Activated CD4-positive, alpha-beta T cell treated with anti-CD3 and anti-CD28 coated beads for 48 hours (primary cell): ENCODE measurements around the gene SLC6A4.
A peak's percentile ranks its signal among the peaks of the same experiment; 100 is the strongest.

ENCODE experiments used
- DNase-seq: peaks from one replicate; pipeline ENCODE4 v3.0.0-alpha.2; 2020

Gene SLC6A4

DNA sequence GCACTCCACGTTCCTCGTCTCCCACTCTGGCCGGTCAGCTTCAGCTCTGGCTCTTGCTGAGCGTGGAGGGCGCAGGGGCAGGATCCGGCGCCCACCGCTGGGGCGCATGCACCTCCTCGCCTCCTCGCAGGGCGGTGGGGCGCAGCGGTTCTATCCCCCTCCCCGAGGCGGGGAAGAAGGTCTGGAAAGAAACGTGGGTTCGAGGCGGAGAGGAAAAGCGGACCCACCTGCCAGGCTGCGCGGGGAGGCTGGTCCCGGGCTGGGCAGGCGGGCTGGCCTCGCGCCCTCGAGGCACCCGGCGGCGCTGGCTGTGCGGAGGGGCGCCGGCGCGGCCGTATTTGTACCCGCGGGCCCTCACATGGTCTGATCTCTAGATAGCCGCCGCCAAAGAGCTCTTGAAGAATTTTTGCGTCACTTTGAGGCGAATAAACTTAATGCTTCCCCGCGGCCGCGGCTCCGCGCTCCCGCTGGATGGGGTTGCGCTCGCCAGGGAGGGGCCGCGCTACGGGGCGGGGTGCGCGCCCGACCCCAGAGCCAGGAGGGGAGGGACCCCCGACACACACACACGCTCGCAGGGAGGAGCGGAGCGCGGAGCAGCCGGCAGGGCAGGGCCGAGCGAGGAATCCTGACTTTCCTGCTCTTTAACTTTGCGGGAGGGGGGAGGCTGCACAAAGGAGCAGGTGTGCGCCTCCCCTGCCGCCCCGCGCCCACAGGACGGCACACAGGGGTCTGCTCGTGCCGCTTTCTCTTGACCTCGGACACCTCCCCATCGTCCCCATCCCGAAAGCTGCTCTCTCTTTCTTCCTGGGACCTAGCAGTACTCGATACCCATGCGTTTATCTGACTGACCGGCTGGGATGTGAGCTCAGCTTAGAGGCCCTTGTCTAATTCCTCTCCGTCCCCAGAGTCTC is at the start of gene SLC6A4:
Gene SLC6A4 (minus strand): TSS at position 312 of the 911 bp plus-strand sequence. CDS start 13,739 bp downstream, outside the sequence.
- no peak for DNase-seq

DNA sequence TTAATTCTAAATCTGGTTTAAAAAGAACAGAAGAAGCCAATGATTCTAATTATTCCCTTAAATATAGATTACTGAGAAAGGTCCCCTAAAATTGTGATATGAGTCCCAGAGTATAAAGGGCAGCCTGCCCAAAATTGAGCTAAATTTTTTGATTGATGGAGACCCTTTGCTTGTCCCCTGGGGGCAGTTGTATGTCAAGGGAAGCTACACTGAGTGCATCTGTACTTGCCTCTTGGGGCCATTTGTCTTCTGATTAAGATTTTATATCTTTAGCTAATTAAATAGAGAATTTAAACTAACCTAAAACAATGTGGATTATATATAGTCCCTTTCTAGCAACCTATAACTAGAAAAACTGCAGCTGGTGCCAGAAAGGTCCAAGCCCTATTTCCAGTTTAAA is 43.7 kb upstream of the SLC6A4 start:
- DNase-seq = no peak

DNA sequence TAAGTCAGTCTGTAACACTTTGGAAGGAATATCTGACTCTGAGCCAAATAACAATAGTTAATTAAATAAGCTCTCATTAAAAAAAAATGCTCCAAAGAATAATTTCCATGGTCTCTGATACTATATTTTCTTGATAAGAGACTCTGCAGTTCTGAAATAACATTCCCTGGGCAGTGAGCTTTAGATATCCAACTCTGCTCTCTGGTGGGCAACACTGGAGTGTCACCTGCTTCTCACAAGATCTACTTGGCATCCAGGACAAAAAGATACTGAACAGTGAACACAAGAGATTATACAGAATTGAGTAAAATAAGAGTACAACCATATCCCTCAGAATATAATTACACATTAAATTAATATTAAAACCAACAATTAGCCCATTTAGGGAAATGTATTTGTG is 42.5 kb upstream of the SLC6A4 start:
- DNase-seq = peak; percentile 6

DNA sequence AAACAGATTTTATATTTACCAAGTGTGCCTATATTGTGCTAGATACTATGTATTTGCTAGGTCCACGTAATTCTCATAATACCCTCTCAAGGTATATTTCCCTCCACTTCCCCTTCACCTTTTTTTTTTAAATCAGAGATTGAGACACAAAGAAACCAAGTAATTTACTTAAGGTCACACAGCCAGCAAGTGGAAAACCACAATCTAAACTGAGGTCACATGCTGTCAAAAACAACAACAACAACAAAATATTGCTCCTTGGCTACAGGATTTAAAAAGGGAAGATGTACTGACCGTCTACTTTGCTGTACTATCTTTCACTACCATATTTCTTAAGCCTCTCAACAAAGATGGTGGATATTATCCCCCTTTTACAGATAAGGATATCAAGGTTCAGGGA is 40.4 kb upstream of the SLC6A4 start:
- DNase-seq = no peak

DNA sequence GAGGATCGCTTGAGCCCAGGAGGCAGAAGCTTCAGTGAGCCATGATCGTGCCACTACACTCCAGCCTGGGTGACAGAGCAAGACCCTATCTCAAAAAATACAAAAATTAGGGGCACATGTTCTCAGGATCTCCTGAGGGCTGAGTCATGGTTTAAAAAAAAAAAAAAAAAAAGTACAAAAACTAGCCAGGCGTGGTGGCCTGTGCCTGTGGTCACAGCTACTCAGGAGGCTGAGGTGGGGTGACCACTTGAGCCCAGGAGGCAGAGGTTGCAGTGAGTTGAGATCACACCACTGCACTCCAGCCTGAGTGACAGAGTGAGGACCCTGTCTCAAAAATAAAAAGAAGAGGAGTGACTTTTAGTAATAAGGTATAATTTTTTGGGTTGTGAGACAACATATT is 39.4 kb upstream of the SLC6A4 start:
- DNase-seq = no peak

DNA sequence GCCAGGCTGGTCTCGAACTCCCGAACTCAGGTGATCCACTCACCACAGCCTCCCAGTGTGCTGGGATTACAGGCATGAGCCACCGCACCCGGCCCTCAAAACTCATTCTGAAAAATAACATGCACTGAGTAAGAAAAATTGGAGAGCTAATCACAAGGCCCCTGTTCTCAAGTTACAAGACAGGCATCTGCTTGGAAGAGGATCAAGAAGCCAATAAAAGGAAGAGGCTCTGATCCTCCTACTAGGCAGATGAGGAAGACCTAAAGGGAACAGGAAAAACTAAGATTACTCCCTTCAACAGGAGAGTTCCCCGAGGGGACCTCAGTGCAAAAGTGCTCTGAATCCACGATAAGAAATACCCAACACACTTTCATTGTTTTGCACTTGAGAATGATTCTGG is 37.9 kb upstream of the SLC6A4 start:
- DNase-seq = no peak

DNA sequence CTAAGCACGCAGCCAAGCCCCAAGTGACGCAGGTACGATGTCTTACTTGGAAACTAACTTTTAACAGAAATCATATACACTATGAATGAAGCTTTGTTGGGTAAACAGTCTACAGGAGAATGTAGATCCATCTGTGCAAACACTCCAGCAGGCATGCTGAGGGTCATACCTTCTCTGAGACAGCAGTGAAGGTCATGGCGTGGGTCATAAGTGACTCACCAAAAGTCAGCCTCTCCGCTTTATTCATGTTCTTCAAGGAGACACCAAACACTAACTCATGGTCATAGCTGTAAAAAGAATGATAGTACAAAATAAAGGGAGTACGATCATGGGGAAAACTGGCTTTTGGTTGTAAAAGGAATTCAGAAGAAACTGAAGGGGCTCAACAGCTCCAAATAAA is 35.6 kb upstream of the SLC6A4 start:
- DNase-seq = no peak

DNA sequence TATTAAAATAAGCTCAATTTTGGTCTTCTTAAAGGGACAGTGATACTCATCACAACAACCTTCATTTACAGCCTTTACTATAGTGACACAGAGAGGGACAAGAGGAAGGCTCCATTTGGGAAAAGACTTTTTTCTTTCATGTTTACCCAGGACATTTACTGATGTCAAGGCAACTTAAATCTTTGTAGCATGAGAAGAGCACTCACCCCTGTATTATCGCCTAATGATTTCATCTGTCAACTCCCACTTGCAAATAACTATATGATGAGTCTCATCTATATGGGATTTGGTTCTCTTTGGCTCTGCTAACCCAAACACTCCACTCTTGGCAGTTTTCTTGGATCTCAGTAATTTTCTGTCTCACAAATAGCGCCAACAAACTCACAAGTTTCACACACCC is 32.1 kb upstream of the SLC6A4 start:
- no peak for DNase-seq

DNA sequence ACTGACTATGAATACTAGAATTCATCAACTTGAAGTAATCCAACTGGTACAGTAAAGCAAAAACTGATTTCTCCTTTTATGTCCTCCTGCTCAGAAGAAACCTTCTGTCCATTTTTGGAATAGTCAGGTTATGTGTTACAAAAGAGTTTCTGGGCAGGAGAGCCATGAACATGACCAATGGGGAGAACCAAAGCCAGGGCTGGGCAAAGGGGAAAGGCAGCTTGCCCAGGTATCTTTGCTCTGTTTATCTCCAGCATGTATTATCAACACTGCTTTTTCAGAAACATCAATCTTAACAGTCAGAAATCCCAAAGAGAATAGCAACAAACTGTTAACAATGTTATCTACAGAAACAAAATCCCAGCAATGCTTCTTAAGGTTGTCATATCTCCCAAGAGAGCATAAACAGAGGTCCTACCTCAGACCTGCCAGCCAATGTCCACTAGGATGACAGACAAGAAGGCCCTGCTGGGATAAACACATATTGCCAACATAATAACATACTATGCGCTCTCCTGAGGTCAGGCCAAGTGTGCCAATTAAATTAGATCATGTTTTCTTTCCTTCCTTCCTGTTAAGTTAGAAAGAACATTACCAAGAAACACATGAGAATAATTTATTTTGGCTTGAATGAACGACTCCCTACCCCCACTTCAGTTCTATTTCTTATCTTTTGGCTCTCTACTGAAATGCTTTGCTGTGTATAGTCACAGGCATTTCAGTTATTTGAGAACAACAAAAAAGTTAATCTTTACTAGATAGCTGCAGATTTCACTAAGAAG is 28.2 kb upstream of the SLC6A4 start:
- DNase-seq = no peak

DNA sequence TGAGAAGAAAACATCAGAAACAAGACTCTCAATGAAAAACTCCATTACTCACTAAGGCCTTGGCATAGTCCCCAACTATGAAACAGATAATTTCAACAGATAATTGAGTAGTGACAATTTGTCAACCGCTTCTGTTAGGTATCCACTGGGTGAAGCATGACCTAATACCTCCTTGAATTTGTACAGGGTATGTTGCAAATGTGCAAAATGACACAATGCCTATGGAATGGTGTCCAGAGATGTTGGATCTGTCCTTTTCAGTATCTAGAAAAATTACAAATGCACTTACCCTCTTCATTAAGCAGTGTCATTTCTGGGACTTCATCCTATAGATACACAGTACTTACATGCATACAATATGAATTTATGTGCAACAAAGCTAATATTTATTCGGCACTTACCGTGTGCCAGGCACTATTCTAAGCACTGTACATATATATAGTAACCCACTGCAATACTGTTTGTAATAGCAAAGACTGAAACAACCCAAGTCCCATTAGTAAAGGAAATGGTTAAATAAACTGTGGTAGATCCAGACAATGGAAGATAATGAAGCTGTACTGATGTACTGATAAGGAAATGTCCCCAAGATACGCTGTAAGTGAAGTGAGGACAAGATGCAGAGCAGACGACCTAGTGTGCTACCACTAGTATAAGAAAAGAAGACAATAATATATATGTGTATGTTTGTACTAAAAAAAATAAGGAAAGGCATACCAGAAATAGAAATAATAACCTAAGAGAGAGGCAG is 21.4 kb upstream of the SLC6A4 start:
- DNase-seq = no peak

DNA sequence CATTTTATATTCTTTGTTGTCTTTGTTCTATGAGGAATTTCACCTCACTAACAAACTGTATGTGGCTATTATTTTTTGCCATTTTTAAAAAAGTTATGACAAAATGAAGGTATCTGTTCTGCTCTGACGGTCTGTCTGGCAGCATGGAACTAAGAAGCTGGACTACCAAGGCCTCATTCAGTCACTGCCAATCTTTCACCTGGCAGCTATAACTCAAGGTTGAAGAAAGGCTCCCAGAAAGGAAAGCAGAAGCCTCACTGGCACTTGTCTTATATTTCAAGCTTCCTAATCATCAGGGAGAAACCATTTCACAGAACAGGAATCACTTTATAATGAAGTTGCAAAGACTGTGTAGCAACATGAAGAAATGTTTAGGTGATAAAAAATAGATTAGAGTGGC is 18.7 kb upstream of the SLC6A4 start:
- DNase-seq = no peak

DNA sequence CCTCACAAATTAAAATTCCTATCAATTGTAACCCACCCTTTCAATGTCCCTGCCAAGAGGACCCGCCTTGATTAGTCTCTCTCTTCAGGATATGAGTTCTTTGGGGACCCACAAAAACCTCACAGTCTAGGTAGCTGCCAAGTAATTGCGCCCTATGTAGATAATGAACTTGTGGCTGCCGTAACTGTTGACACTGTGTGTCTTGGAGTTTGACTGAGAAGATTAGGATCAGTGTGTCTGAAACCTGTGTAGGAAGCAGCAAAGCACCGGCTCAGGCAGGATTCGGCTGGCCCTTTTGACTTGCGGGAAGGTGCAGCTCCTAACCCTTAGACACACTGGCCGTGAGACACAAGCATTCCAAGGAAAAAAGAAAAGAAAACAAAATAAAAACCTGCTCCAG is 17.8 kb upstream of the SLC6A4 start:
- no peak for DNase-seq

DNA sequence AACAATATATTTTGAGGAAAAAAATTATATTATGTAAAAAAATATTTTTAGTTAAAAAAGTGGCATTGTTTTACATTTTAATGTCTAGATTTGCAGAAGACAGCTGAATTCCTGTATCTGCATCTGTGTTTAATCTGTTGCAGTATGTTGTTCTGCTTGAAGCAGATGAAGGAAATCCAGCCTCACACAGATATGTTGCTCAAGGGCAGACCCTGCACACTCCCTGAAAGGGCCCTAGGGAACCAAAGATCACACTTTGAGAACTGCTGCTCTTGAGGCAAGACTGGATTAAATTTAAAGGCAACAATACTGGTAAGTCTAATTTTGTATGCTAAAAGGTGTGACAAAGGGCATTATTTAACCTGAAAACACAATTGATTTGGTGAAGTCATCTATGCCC is 16.4 kb upstream of the SLC6A4 start:
- no peak for DNase-seq

DNA sequence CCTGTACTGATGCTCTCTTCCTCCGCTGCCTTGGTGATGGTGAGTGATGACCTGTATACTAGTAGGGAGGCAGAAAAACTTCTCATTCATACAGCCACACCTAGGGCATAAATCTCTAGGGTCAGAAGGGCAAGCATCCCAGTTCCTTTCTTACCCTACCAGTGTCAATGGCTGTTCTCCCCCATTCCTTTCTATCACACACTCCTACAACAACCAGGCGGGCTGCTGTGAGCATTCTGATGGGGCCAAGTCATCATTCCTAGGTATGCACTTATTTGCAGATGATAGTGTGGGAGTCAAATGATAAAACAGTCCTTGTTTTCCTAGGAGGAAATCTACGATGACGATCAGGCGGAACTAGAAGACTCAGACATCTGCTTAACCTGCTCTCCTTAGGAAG is 14.0 kb upstream of the SLC6A4 start:
- DNase-seq = no peak

DNA sequence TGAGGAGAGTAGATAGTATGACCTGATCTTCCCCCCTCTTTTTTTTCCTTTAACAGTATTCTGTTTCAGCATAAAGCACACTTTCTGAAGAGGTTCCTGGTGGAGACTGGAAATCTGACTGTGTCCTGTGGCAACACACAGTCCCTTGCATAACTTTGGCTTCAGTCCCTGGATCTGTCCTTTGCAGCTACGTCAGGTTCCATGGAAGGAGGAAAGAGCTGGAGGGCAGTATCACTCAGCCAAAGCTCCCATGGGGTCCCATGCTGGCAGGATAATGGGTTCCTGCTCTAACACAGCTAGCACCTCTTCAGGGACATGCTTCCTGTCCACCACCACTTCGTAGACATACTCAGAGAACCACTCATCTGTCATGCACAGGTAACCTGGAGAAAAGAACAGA is 13.3 kb upstream of the SLC6A4 start:
- no peak for DNase-seq

DNA sequence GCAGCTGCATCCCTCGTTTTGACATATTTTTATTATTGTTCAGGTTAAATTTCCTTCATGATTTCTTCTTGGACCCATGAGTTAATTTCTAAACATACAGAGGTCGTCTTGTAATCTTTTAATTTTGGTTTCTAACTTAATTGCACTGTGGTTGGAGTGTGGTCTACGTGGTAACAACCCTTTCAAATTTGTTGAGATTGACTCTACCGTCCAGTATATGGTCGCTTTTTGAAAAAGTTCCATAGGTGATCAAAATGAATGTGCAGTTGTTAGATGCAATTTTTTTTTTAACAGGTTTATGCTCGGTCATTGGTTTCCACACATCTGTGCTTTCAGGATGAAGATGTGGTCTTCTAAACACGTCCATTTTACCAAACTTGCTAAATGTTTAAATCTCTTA is 11.0 kb upstream of the SLC6A4 start:
- no peak for DNase-seq

DNA sequence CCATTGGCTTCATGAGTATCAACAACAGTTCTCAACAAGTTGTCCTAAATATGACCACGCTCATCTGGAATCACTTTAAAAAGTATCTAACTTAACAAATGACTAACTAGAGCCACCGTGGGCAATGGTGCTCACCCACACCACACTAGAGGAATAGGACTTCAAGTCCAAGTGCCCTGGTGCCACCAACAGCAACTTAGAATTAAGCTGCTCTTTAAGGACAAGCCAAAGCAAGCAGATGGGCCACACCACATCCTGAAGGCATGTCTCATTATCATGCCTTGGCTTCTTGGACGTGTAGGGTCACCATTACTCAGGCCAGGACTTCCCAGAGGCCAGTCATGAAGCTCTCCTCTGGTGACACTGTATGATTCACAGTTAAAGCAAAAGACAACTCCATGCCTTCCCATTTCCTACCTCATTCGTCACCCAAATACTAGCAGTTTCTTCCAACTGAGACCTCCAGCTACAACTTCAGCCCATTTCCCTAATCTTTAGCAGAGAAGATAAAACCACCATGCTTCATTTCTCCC is 9.4 kb upstream of the SLC6A4 start:
- DNase-seq = no peak

DNA sequence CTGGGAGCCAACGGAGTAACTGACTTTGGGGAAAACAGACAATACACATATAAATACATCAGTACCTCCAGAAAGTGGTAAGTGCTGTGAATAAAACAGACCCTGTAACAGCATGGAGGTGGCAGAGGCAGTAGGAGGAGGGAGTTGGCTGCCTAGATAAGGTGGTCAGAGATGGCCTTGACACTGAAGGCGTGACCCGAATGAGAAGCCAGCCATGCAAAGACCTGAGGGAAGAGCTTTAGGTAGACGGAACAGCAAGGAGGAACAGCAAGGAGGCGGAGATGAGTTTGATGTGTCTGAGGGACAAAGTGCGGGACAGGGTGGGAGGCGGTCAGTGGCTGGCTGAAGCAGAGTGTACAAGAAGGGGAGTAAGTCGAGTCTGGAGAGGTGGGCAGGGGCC is 8.1 kb upstream of the SLC6A4 start:
- no peak for DNase-seq

DNA sequence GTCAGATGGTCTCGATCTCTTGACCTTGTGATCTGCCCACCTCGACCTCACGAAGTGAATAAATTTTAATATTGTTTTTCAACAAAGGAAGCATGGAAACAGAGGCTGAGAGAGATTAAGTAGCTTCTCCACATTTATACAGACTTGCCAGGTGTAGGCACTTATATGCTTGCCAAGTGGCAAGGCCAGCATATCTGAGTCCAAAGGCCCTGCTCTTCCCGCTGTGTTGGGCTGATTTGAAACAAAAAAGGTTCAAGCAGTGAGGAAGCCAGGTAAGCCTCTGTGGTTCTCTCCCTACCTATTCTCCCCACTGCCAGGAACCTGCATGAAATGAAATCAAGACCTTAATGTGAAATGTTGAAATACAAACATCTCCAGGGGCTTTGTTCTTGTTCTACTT is 7.5 kb upstream of the SLC6A4 start:
- DNase-seq = no peak

DNA sequence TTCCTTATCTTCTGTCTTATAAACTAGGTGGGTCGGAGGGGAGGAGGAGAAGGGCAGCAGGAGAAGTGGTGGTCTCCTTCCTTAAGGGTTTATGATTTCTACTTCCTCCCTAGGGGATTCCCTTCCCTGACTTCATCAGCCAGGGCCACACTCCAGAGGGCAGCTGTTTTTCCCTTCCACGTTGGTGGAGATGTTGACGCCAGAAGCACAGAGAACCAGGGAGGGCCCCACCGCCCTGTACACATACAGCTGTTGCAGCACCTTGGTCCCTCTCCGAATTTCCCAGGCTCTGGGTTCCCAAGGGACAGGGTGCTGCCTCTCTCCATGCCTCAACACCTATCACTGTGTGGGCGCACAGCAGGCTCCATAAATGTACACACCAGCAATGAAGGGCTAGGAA is 5.6 kb upstream of the SLC6A4 start:
- no peak for DNase-seq

DNA sequence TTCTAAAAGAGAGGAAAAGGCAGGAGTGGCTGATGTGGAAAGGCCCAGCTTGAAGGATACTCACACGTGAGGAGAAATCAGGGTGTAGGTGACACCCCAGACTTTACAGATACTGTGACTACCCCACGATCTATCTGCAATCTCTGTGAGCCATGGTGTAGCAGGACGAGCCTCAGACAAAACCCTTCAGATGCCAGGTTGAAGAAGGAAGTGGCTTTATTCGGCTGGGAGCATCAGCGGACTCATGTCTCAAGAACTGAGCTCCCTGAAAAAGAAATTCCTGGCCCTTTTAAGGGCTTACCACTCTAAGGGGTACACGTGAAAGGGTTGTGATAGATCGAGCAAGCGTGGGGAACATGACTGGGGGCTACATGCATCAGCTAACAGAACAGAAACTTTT is 4.7 kb upstream of the SLC6A4 start:
- DNase-seq = no peak

DNA sequence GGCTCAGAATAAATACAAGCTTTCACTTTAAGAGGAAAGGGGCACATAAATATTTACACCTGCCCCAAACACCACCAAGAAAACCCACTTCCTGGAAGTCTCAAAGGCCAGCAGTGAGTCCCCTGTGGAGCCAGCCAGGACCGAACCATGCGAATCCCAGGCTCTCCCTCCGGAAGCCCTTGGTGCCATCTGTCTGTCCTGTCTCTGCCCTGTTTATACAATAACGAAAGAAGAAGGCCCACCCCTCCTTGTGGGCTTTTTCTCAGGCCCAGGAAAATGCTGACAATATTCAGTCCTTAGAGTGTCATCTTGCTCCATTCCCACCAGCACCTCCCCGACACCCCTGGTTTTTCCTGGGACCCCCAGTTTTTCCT is 3.6 kb upstream of the SLC6A4 start:
- no peak for DNase-seq

DNA sequence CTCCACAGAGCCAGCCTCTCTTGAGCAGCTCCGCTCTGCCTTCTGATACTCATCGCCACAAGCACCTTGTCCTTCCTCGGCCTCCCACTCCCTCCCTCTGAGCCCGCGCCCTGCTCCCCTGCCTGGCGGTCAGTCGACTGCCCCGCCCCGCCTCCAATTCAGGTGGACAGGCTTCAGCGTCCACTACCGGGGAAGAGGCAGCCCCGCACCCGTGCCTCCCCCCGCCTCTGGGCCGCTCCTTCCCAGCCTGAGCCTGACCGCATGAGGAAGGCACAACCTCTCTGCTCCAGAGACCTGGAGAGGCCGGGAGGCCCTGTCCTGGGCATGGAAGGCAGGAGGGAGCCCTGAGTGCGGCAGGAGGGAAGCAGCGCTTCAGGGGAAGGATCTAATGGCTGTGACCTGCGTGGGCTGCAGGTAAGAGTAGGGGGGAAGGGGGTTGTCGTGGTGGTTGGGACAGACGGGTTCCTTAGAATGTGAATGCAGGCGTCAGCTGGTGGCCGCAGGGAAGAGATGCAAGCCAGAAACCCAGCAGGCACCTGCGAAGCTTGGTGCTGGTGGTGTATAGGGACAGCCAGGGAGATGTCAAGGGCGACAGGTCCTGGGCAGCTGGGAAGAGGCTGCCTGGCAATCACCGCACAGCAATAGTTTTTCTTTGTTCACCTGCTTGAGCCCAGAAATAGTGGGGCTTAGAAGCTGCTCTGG is 3.0 kb upstream of the SLC6A4 start:
- no peak for DNase-seq
